Measurements from ENCODE around the gene PSTPIP1. TPM values are rescaled to one million over a fixed set of nuclear protein-coding genes. Genes with fewer than 3 reads are reported as not detected.

PSTPIP1 gene
- total and polyA plus RNA-seq, 2 of the 4 experiments (the other 2 are of a cell fraction): 0.36 to 1.1 TPM

GRCh38 chr15:77057685-77058084, 62.8 kb downstream of the PSTPIP1 start:
- peaks cover 29 to 69% of the 10 kb centered on the region in 2 experiments for H3K79me1 ChIP-seq (ENCODE audit: low read depth in 1 of 2, low read length in 2 of 2)
- POLR2A ChIA-PET (ENCODE audit: unreplicated experiment): no interaction called here
- no peaks in the 10 kb centered on the region for H3K27me3 ChIP-seq (ENCODE audit: control insufficient read depth, insufficient read depth, low read length)
- no peak overlapping the region for H3K9ac ChIP-seq (ENCODE audit: low read depth, low read length)
- no peak overlapping the region for H2AK5ac ChIP-seq (ENCODE audit: low read depth, low read length)
- no peak overlapping the region for H4K91ac ChIP-seq (ENCODE audit: insufficient read depth, low read depth, low read length)
- H2BK5ac ChIP-seq (ENCODE audit: low read depth, low read length, poor library complexity, severe bottlenecking): no peak overlapping the region
- peaks cover 20% of the 10 kb centered on the region for H3K9me1 ChIP-seq (ENCODE audit: insufficient read depth, low read length)
- no peak overlapping the region for H2BK20ac ChIP-seq (ENCODE audit: low read depth, low read length)
- dilution Hi-C loops (cut with HindIII; ENCODE audit: low sequenced_read_pairs, unreplicated experiment) (no loop called here), in situ Hi-C loops (cut with MboI; ENCODE audit: low sequenced_read_pairs) (no loop called here), intact Hi-C loops (cut with micrococcal nuclease) (no loop called here)
- no peak overlapping the region for H2AFZ ChIP-seq (replicated peaks; ENCODE audit: low read length, poor library complexity)
- no TSS peak for BruUV-seq (replicated peaks)
- ATAC-seq (ENCODE audit: low read depth) (no peak), DNase-seq (no peak)
- H3K14ac ChIP-seq (replicated peaks; ENCODE audit: low read depth, low read length): peak overlapping the region; percentile 22; the same call in 1 of the 2 replicates
- no peaks in the 10 kb centered on the region for H3K9me3 ChIP-seq (ENCODE audit: control insufficient read depth, insufficient read depth, low read length)
- H3K4me3 ChIP-seq (ENCODE audit: insufficient read depth, low read depth, low read length): no peak overlapping the region
- H4K20me1 ChIP-seq (ENCODE audit: insufficient read depth, low read length): peaks cover 31% of the 10 kb centered on the region
- H2BK15ac ChIP-seq (ENCODE audit: low read depth, low read length): no peak overlapping the region
- H3K4me2 ChIP-seq (ENCODE audit: low read depth, low read length): no peak overlapping the region
- H3K36me3 ChIP-seq (ENCODE audit: control insufficient read depth, insufficient read depth, low read length): peaks cover 5% of the 10 kb centered on the region; the same call in 1 of the 2 replicates
- TF ChIP-seq NFE2L2 (IDR thresholded peaks at IDR 0.05; ENCODE audit: low read depth, low read length) (no peak), SMC3 (IDR thresholded peaks at IDR 0.05; ENCODE audit: low read depth, low read length) (no peak), MAFK (IDR thresholded peaks at IDR 0.05; ENCODE audit: low read depth, low read length) (no peak), RFX5 (IDR thresholded peaks at IDR 0.05; ENCODE audit: low read depth, low read length) (no peak), FOS (IDR thresholded peaks at IDR 0.05; ENCODE audit: low read depth, low read length) (no peak), RAD21 (IDR thresholded peaks at IDR 0.05; ENCODE audit: low read length) (no peak), RCOR1 (IDR thresholded peaks at IDR 0.05; ENCODE audit: insufficient replicate concordance, low read length) (no peak), BHLHE40 (IDR thresholded peaks at IDR 0.05; ENCODE audit: low read depth, low read length) (no peak), POLR2A (IDR thresholded peaks at IDR 0.05; ENCODE audit: low read depth, low read length) (no peak), USF2 (IDR thresholded peaks at IDR 0.05; ENCODE audit: low read depth, low read length) (no peak), CHD1 (IDR thresholded peaks at IDR 0.05; ENCODE audit: low read depth, low read length) (no peak), MAZ (IDR thresholded peaks at IDR 0.05; ENCODE audit: borderline replicate concordance, low read depth, low read length) (no peak)
- TF ChIP-seq, protein P1, sequence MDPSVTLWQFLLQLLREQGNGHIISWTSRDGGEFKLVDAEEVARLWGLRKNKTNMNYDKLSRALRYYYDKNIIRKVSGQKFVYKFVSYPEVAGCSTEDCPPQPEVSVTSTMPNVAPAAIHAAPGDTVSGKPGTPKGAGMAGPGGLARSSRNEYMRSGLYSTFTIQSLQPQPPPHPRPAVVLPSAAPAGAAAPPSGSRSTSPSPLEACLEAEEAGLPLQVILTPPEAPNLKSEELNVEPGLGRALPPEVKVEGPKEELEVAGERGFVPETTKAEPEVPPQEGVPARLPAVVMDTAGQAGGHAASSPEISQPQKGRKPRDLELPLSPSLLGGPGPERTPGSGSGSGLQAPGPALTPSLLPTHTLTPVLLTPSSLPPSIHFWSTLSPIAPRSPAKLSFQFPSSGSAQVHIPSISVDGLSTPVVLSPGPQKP (IDR thresholded peaks at IDR 0.05; ENCODE audit: borderline replicate concordance, low read depth, low read length): no peak
- TF ChIP-seq, protein P2, sequence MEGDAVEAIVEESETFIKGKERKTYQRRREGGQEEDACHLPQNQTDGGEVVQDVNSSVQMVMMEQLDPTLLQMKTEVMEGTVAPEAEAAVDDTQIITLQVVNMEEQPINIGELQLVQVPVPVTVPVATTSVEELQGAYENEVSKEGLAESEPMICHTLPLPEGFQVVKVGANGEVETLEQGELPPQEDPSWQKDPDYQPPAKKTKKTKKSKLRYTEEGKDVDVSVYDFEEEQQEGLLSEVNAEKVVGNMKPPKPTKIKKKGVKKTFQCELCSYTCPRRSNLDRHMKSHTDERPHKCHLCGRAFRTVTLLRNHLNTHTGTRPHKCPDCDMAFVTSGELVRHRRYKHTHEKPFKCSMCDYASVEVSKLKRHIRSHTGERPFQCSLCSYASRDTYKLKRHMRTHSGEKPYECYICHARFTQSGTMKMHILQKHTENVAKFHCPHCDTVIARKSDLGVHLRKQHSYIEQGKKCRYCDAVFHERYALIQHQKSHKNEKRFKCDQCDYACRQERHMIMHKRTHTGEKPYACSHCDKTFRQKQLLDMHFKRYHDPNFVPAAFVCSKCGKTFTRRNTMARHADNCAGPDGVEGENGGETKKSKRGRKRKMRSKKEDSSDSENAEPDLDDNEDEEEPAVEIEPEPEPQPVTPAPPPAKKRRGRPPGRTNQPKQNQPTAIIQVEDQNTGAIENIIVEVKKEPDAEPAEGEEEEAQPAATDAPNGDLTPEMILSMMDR (conservative IDR thresholded peaks at IDR 0.05; ENCODE audit: low read depth, low read length): no peak
- no peak overlapping the region for H3K4ac ChIP-seq (ENCODE audit: low read depth, low read length)
- H3K4me1 ChIP-seq (ENCODE audit: control insufficient read depth, insufficient read depth, low read length): peaks cover 12% of the 10 kb centered on the region
- no peak overlapping the region for H2BK120ac ChIP-seq (ENCODE audit: low read depth, low read length)
- no peak overlapping the region for H3K23ac ChIP-seq (ENCODE audit: low read depth, low read length)
- 89 to 100% methylated on average over 1 to 2 of the region's 4 CpGs for WGBS, 2 experiments (ENCODE audit: extremely low coverage in 2 of 2, insufficient read length in 1 of 2)
- H3K27ac ChIP-seq (ENCODE audit: insufficient read depth, low read length): no peak overlapping the region
- no peak overlapping the region for H2AK9ac ChIP-seq (replicated peaks; ENCODE audit: low read depth, low read length, poor library complexity)
- CTCF ChIA-PET: no interaction called here
- no peak overlapping the region for H3K56ac ChIP-seq (ENCODE audit: extremely low read depth, insufficient read depth, low read length)
- H4K8ac ChIP-seq (ENCODE audit: low read depth in 2 of 2, low read length in 2 of 2): no peak overlapping the region
- no peak overlapping the region for H3K18ac ChIP-seq (ENCODE audit: low read depth, low read length)
- no peak overlapping the region for H4K5ac ChIP-seq (ENCODE audit: low read depth, low read length)
